Activated T-helper 2 cell treated with anti-CD3 and anti-CD28 coated beads, Interferon-gamma antibody, Interleukin-2, Interleukin-4, amounts not matched to agents 10 μg/mL and 5 μg/mL and 100 μg/mL, durations not matched to agents 14 hours and 24 hours and 36 hours (primary cell): Measurements from ENCODE around the gene P2RX7. TPM values are rescaled to one million over a fixed set of nuclear protein-coding genes. Genes with fewer than 3 reads are reported as not detected.

ENCODE experiments used
- DNase-seq: peaks from one replicate; pipeline ENCODE4 v3.0.0; 2021; ENCODE audit warnings: low spot score
- H3K27ac Mint-ChIP-seq: one replicate; pipeline ENCODE4 v1.8.0; 2021; ENCODE audit warnings: mixed read lengths
- H3K27me3 Mint-ChIP-seq: one replicate; pipeline ENCODE4 v1.8.0; 2021; ENCODE audit warnings: low read depth, mixed read lengths
- H3K36me3 Mint-ChIP-seq: one replicate; pipeline ENCODE4 v1.8.0; 2021; ENCODE audit warnings: low read depth, mixed read lengths
- H3K4me1 Mint-ChIP-seq: one replicate; pipeline ENCODE4 v1.8.0; 2021; ENCODE audit warnings: low read depth, mixed read lengths
- H3K4me3 Mint-ChIP-seq: one replicate; pipeline ENCODE4 v1.8.0; 2021; ENCODE audit warnings: low read depth, mild to moderate bottlenecking, moderate library complexity, mixed read lengths
- H3K9me3 Mint-ChIP-seq: one replicate; pipeline ENCODE4 v1.8.0; 2021; ENCODE audit warnings: mixed read lengths
- intact Hi-C: fragments of 100-400 bp; cut with micrococcal nuclease; formaldehyde crosslinking; loops from one replicate; pipeline ENCODE4 v1.15.1; 2023
- total RNA-seq: library from RNA; stranded (reverse); gene quantifications from 2 replicates; pipeline ENCODE4 v1.2.3, GENCODE V29; 2022

P2RX7 gene
- total RNA-seq, 1 donor from 2014 or later = 6.5 TPM

- Mint-ChIP-seq H3K4me1 (peaks cover 28% of the 10 kb centered on the region), H3K27me3 (peaks cover 4% of the 10 kb centered on the region), H3K9me3 (no peaks in the 10 kb centered on the region), H3K36me3 (no peaks in the 10 kb centered on the region), H3K27ac (no peak overlapping the region), H3K4me3 (no peak overlapping the region)
- intact Hi-C loops = no loop called here
- no peak for DNase-seq
Measured at GRCh38 chr12:121093487-121093891, 39.2 kb upstream of the P2RX7 start.

- intact Hi-C loops = loop anchor here (1.0 to 5.0 kb wide), 2 partner anchors 35 to 88 kb away; no protein-coding TSS in a partner anchor
- Mint-ChIP-seq H3K4me1 (peaks cover 28% of the 10 kb centered on the region), H3K36me3 (no peaks in the 10 kb centered on the region), H3K27me3 (peaks cover 7% of the 10 kb centered on the region), H3K9me3 (peaks cover 13% of the 10 kb centered on the region), H3K27ac (peak overlapping the region; percentile 63), H3K4me3 (peak overlapping the region; percentile 78)
- DNase-seq = peak; percentile 70
Measured at GRCh38 chr12:121095544-121096198, 37.0 kb upstream of the P2RX7 start.

GRCh38 chr12:121096199-121096798 lies 36.4 kb upstream of the P2RX7 start:
- Mint-ChIP-seq H3K4me3 (peak overlapping the region; percentile 78), H3K36me3 (no peaks in the 10 kb centered on the region), H3K9me3 (peaks cover 13% of the 10 kb centered on the region), H3K27ac (peak overlapping the region; percentile 63), H3K4me1 (peaks cover 28% of the 10 kb centered on the region), H3K27me3 (peaks cover 7% of the 10 kb centered on the region)
- DNase-seq = no peak
- intact Hi-C loops = loop anchor here (1.0 to 5.0 kb wide), 2 partner anchors 36 to 89 kb away; no protein-coding TSS in a partner anchor

GRCh38 chr12:121099779-121100178 lies 32.9 kb upstream of the P2RX7 start:
- Mint-ChIP-seq H3K4me1 (peaks cover 13% of the 10 kb centered on the region), H3K27me3 (peaks cover 15% of the 10 kb centered on the region), H3K36me3 (no peaks in the 10 kb centered on the region), H3K4me3 (no peak overlapping the region), H3K9me3 (peaks cover 15% of the 10 kb centered on the region), H3K27ac (no peak overlapping the region)
- intact Hi-C loops = loop anchor here (5.0 kb wide), 1 partner anchor 92 kb away; no protein-coding TSS in a partner anchor
- DNase-seq = no peak

GRCh38 chr12:121102307-121102706 lies 30.4 kb upstream of the P2RX7 start:
- Mint-ChIP-seq H3K27me3 (peaks cover 14% of the 10 kb centered on the region), H3K9me3 (peaks cover 18% of the 10 kb centered on the region), H3K4me1 (no peaks in the 10 kb centered on the region), H3K36me3 (no peaks in the 10 kb centered on the region), H3K4me3 (no peak overlapping the region), H3K27ac (no peak overlapping the region)
- DNase-seq = no peak
- intact Hi-C loops = no loop called here

GRCh38 chr12:121107681-121108080 lies 25.0 kb upstream of the P2RX7 start:
- H3K4me3 Mint-ChIP-seq = no peak overlapping the region
- peaks cover 3% of the 10 kb centered on the region for H3K4me1 Mint-ChIP-seq
- peaks cover 6% of the 10 kb centered on the region for H3K9me3 Mint-ChIP-seq
- intact Hi-C loops = no loop called here
- no peak overlapping the region for H3K27ac Mint-ChIP-seq
- peaks cover 5% of the 10 kb centered on the region for H3K27me3 Mint-ChIP-seq
- no peaks in the 10 kb centered on the region for H3K36me3 Mint-ChIP-seq
- DNase-seq = no peak

- peaks cover 3% of the 10 kb centered on the region for H3K27me3 Mint-ChIP-seq
- no peak for DNase-seq
- peaks cover 6% of the 10 kb centered on the region for H3K9me3 Mint-ChIP-seq
- H3K27ac Mint-ChIP-seq = no peak overlapping the region
- H3K36me3 Mint-ChIP-seq = no peaks in the 10 kb centered on the region
- H3K4me3 Mint-ChIP-seq = no peak overlapping the region
- H3K4me1 Mint-ChIP-seq = peaks cover 3% of the 10 kb centered on the region
- intact Hi-C loops = no loop called here
Measured at GRCh38 chr12:121108492-121108891, 24.2 kb upstream of the P2RX7 start.

GRCh38 chr12:121110211-121110940 lies 22.3 kb upstream of the P2RX7 start:
- DNase-seq = peak; percentile 47
- no peaks in the 10 kb centered on the region for H3K9me3 Mint-ChIP-seq
- intact Hi-C loops = loop anchor here (1.0 to 5.0 kb wide), 3 partner anchors 50 to 463 kb away; no protein-coding TSS in a partner anchor
- H3K27ac Mint-ChIP-seq = no peak overlapping the region
- H3K4me3 Mint-ChIP-seq = no peak overlapping the region
- H3K27me3 Mint-ChIP-seq = no peaks in the 10 kb centered on the region
- H3K36me3 Mint-ChIP-seq = no peaks in the 10 kb centered on the region
- peaks cover 3% of the 10 kb centered on the region for H3K4me1 Mint-ChIP-seq

- intact Hi-C loops = loop anchor here (5.0 kb wide), 1 partner anchor 464 kb away; no protein-coding TSS in a partner anchor
- Mint-ChIP-seq H3K4me1 (peaks cover 3% of the 10 kb centered on the region), H3K36me3 (no peaks in the 10 kb centered on the region), H3K27ac (no peak overlapping the region), H3K27me3 (no peaks in the 10 kb centered on the region), H3K4me3 (no peak overlapping the region), H3K9me3 (no peaks in the 10 kb centered on the region)
- DNase-seq = no peak
Measured at GRCh38 chr12:121111684-121112083, 21.0 kb upstream of the P2RX7 start.

- peaks cover 3% of the 10 kb centered on the region for H3K4me1 Mint-ChIP-seq
- no peaks in the 10 kb centered on the region for H3K36me3 Mint-ChIP-seq
- H3K4me3 Mint-ChIP-seq = no peak overlapping the region
- no peak for DNase-seq
- intact Hi-C loops = loop anchor here (5.0 kb wide), 1 partner anchor 465 kb away; no protein-coding TSS in a partner anchor
- H3K27ac Mint-ChIP-seq = no peak overlapping the region
- no peaks in the 10 kb centered on the region for H3K9me3 Mint-ChIP-seq
- no peaks in the 10 kb centered on the region for H3K27me3 Mint-ChIP-seq
Measured at GRCh38 chr12:121112496-121112895, 20.2 kb upstream of the P2RX7 start.

GRCh38 chr12:121113057-121113456 lies 19.6 kb upstream of the P2RX7 start:
- intact Hi-C loops = loop anchor here (5.0 kb wide), 1 partner anchor 466 kb away; no protein-coding TSS in a partner anchor
- no peaks in the 10 kb centered on the region for H3K9me3 Mint-ChIP-seq
- no peaks in the 10 kb centered on the region for H3K36me3 Mint-ChIP-seq
- H3K4me1 Mint-ChIP-seq = peaks cover 3% of the 10 kb centered on the region
- no peak overlapping the region for H3K27ac Mint-ChIP-seq
- no peaks in the 10 kb centered on the region for H3K27me3 Mint-ChIP-seq
- H3K4me3 Mint-ChIP-seq = no peak overlapping the region
- no peak for DNase-seq

- DNase-seq = no peak
- Mint-ChIP-seq H3K4me3 (no peak overlapping the region), H3K27me3 (no peaks in the 10 kb centered on the region), H3K36me3 (no peaks in the 10 kb centered on the region), H3K27ac (no peak overlapping the region), H3K9me3 (no peaks in the 10 kb centered on the region), H3K4me1 (peaks cover 3% of the 10 kb centered on the region)
- intact Hi-C loops = loop anchor here (5.0 kb wide), 1 partner anchor 467 kb away; no protein-coding TSS in a partner anchor
Measured at GRCh38 chr12:121114019-121114639, 18.5 kb upstream of the P2RX7 start.
